ENCODE results near the gene LMO7. TPM values are rescaled to one million over a fixed set of nuclear protein-coding genes. Genes with fewer than 3 reads are reported as not detected.
A peak's percentile ranks its signal among the peaks of the same experiment; 100 is the strongest.

Gene LMO7
- total RNA-seq, 1 donor from 2014 or later, result 12.3 TPM

- peak; percentile 72 for TF ChIP-seq CTCF (IDR thresholded peaks at IDR 0.05; ENCODE audit: insufficient read depth, low read length, poor library complexity, severe bottlenecking)
- Histone ChIP-seq H3K36me3 (ENCODE audit: control insufficient read depth, insufficient read depth, low read length) (no peaks in the 10 kb centered on the region), H3K4me3 (ENCODE audit: low read depth, low read length) (no peak overlapping the region), H3K27me3 (ENCODE audit: control insufficient read depth, insufficient read depth, low read length) (no peaks in the 10 kb centered on the region)
- no peak for DNase-seq (ENCODE audit: low read depth)
Observed at GRCh38 chr13:75870397-75870903, 234.3 kb downstream of the LMO7 start.

GRCh38 chr13:75871059-75871458 is 234.9 kb downstream of the LMO7 start:
- TF ChIP-seq CTCF (IDR thresholded peaks at IDR 0.05; ENCODE audit: insufficient read depth, low read length, poor library complexity, severe bottlenecking), result no peak
- no peak for DNase-seq (ENCODE audit: low read depth)
- Histone ChIP-seq H3K27me3 (ENCODE audit: control insufficient read depth, insufficient read depth, low read length) (no peaks in the 10 kb centered on the region), H3K36me3 (ENCODE audit: control insufficient read depth, insufficient read depth, low read length) (no peaks in the 10 kb centered on the region), H3K4me3 (ENCODE audit: low read depth, low read length) (no peak overlapping the region)

GRCh38 chr13:75872980-75873379 is 236.8 kb downstream of the LMO7 start:
- H3K27me3 ChIP-seq (ENCODE audit: control insufficient read depth, insufficient read depth, low read length), result no peaks in the 10 kb centered on the region
- no peak for TF ChIP-seq CTCF (IDR thresholded peaks at IDR 0.05; ENCODE audit: insufficient read depth, low read length, poor library complexity, severe bottlenecking)
- no peaks in the 10 kb centered on the region for H3K36me3 ChIP-seq (ENCODE audit: control insufficient read depth, insufficient read depth, low read length)
- no peak overlapping the region for H3K4me3 ChIP-seq (ENCODE audit: low read depth, low read length)
- DNase-seq (ENCODE audit: low read depth), result no peak

GRCh38 chr13:75873494-75873893 is 237.4 kb downstream of the LMO7 start:
- TF ChIP-seq CTCF (IDR thresholded peaks at IDR 0.05; ENCODE audit: insufficient read depth, low read length, poor library complexity, severe bottlenecking), result no peak
- H3K4me3 ChIP-seq (ENCODE audit: low read depth, low read length), result no peak overlapping the region
- no peak for DNase-seq (ENCODE audit: low read depth)
- no peaks in the 10 kb centered on the region for H3K36me3 ChIP-seq (ENCODE audit: control insufficient read depth, insufficient read depth, low read length)
- H3K27me3 ChIP-seq (ENCODE audit: control insufficient read depth, insufficient read depth, low read length), result no peaks in the 10 kb centered on the region

- H3K36me3 ChIP-seq (ENCODE audit: control insufficient read depth, insufficient read depth, low read length), result no peaks in the 10 kb centered on the region
- no peak for TF ChIP-seq CTCF (IDR thresholded peaks at IDR 0.05; ENCODE audit: insufficient read depth, low read length, poor library complexity, severe bottlenecking)
- DNase-seq (ENCODE audit: low read depth), result no peak
- H3K4me3 ChIP-seq (ENCODE audit: low read depth, low read length), result no peak overlapping the region
- H3K27me3 ChIP-seq (ENCODE audit: control insufficient read depth, insufficient read depth, low read length), result no peaks in the 10 kb centered on the region
Observed at GRCh38 chr13:75875450-75875849, 239.3 kb downstream of the LMO7 start.

Measured in kidney epithelial cell (primary cell).